Body of pancreas (tissue), 4 donors: ENCODE data around the gene RAB11FIP4. TPM values are rescaled to one million over a fixed set of nuclear protein-coding genes. Genes with fewer than 3 reads are reported as not detected.

Source experiments
- ATAC-seq: fragments of 150-250 bp; one replicate; pipeline ENCODE4 v1.9.1; 2016
- DNase-seq, 4 donors: peaks; one replicate each; pipeline ENCODE4 v3.0.0-alpha.2; 2019
- H3K27ac ChIP-seq, 4 donors: fragments of 200-600 bp; sonication (generic); 1 replicate in 3 of 4; 2 replicates in 1 of 4; pipeline versions ENCODE4 v1.5.1 to v1.6.1; 2016 to 2019; ENCODE audit warnings: mild to moderate bottlenecking in 1 of 4, mixed read lengths in 1 of 4, moderate library complexity in 1 of 4
- H3K27me3 ChIP-seq, 2 donors: fragments of 200-600 bp; sonication (generic); one replicate each; pipeline ENCODE4 v1.6.0; 2016; ENCODE audit warnings: mild to moderate bottlenecking in 1 of 2
- H3K36me3 ChIP-seq, 2 donors: fragments of 200-600 bp; sonication (generic); replicated peaks in 1 of 2; 2 replicates each; pipeline ENCODE4 v1.5.1; 2016; ENCODE audit warnings: low read depth in 2 of 2; ENCODE audit not compliant: insufficient read depth in 1 of 2
- H3K4me1 ChIP-seq: fragments of 200-600 bp; sonication (generic); one replicate; pipeline ENCODE4 v1.6.0; 2016
- H3K4me3 ChIP-seq, 2 donors: fragments of 200-600 bp; sonication (generic); 1 replicate in 1 of 2; 2 replicates in 1 of 2; pipeline ENCODE4 v1.5.1; 2016 to 2019
- H3K9me3 ChIP-seq, 3 donors: fragments of 200-600 bp; sonication (generic); 1 replicate in 2 of 3; 2 replicates in 1 of 3; pipeline ENCODE4 v1.5.1; 2016
- CTCF ChIP-seq, 7 experiments: fragments of 450-650 bp in 4 of 7; fragments of 200-600 bp in 3 of 7; sonication (generic) in 3 of 7; IDR thresholded peaks; one replicate each; pipeline ENCODE4 v1.5.1; 2016 to 2019; ENCODE audit warnings: antibody characterized with exemption in 7 of 7
- POLR2A ChIP-seq, 3 donors: fragments of 450-650 bp; IDR thresholded peaks; one replicate each; pipeline ENCODE4 v1.6.1; 2016; ENCODE audit warnings: antibody characterized with exemption in 3 of 3, mild to moderate bottlenecking in 2 of 3
- WGBS, 2 donors: methylation state at CpG; one replicate each; pipeline ENCODE4 v1.1.5; 2017; 5-methylcytosine and 5-hydroxymethylcytosine counted together
- intact Hi-C: fragments of 100-400 bp; cut with DNase I; formaldehyde crosslinking; loops from one replicate; pipeline ENCODE4 v1.15.1; 2023
- total RNA-seq, 2 donors: library from RNA; depleted of rRNA; stranded (reverse); fragments of >200 nt; gene quantifications; one replicate each; pipeline ENCODE4 v1.1.0, GENCODE V29; 2016

The RAB11FIP4 gene
- total RNA-seq, 2 donors from 2014 or later = 37.2 to 38.7 TPM

- TF ChIP-seq CTCF (IDR thresholded peaks at IDR 0.05) (peak in 5 of 7 experiments; percentile 9 to 43 (median 27)), POLR2A (IDR thresholded peaks at IDR 0.05) (no peak)
- DNase-seq = peak in 1 of 4 donors; percentile 30
These were observed 18.1 kb upstream of the RAB11FIP4 start for GRCh38 chr17:31373150-31374093.

GRCh38 chr17:31374094-31374447 lies 17.4 kb upstream of the RAB11FIP4 start:
- ATAC-seq (no peak), DNase-seq (no peak)
- Histone ChIP-seq H3K4me3 (no peak overlapping the region), H3K9me3 (no peaks in the 10 kb centered on the region), H3K4me1 (no peaks in the 10 kb centered on the region), H3K27me3 (no peaks in the 10 kb centered on the region), H3K36me3 (no peaks in the 10 kb centered on the region), H3K27ac (no peak overlapping the region)
- intact Hi-C loops = no loop called here
- TF ChIP-seq CTCF (IDR thresholded peaks at IDR 0.05) (no peak), POLR2A (IDR thresholded peaks at IDR 0.05) (no peak)
- WGBS, 2 donors = 63 to 80% methylated on average over 6 of the region's 6 CpGs

More at GRCh38 chr17:31373150-31374093, 18.1 kb upstream of the RAB11FIP4 start:
- Histone ChIP-seq H3K9me3 (no peaks in the 10 kb centered on the region), H3K36me3 (no peaks in the 10 kb centered on the region), H3K27me3 (no peaks in the 10 kb centered on the region), H3K4me3 (no peak overlapping the region), H3K4me1 (no peaks in the 10 kb centered on the region), H3K27ac (no peak overlapping the region)
- no peak for ATAC-seq
- intact Hi-C loops = no loop called here
- 87 to 89% methylated on average over 10 of the region's 10 CpGs for WGBS, 2 donors

- no peak overlapping the region for H3K4me3 ChIP-seq
- H3K4me1 ChIP-seq = no peaks in the 10 kb centered on the region
- DNase-seq (no peak), ATAC-seq (no peak)
- 92 to 95% methylated on average over 2 of the region's 2 CpGs for WGBS, 2 donors
- no peaks in the 10 kb centered on the region for H3K27me3 ChIP-seq
- intact Hi-C loops = no loop called here
- no peaks in the 10 kb centered on the region for H3K9me3 ChIP-seq
- H3K27ac ChIP-seq = no peak overlapping the region
- no peaks in the 10 kb centered on the region for H3K36me3 ChIP-seq
- TF ChIP-seq POLR2A (IDR thresholded peaks at IDR 0.05) = no peak
- TF ChIP-seq CTCF (IDR thresholded peaks at IDR 0.05) = no peak
These were observed 17.0 kb upstream of the RAB11FIP4 start for GRCh38 chr17:31374503-31374902.

GRCh38 chr17:31378638-31379037 lies 12.8 kb upstream of the RAB11FIP4 start:
- Histone ChIP-seq H3K27ac (no peak overlapping the region), H3K27me3 (no peaks in the 10 kb centered on the region), H3K36me3 (no peaks in the 10 kb centered on the region), H3K4me1 (no peaks in the 10 kb centered on the region), H3K4me3 (no peak overlapping the region), H3K9me3 (no peaks in the 10 kb centered on the region)
- intact Hi-C loops = no loop called here
- TF ChIP-seq POLR2A (IDR thresholded peaks at IDR 0.05) (no peak), CTCF (IDR thresholded peaks at IDR 0.05) (no peak)
- ATAC-seq (no peak), DNase-seq (no peak)
